NCI-H146 treated with DMSO at 0.1 percent for 48 hours (cell line): Measurements from ENCODE around the gene DNAH9.
"Not testable (repeated sequence)": the region's sequence is repeated elsewhere in the genome, so short reads cannot be mapped to it uniquely, and the experiment has no call there.

ENCODE experiments used
- DNase-seq: peaks from one replicate; lab custom pipeline; 2025; ENCODE audit not compliant: unreplicated experiment; lab: John Stamatoyannopoulos, UW

DNAH9 gene

GRCh38 chr17:11969565-11969964 is 371.3 kb downstream of the DNAH9 start:
- no peak for DNase-seq

GRCh38 chr17:11972741-11973140 is 374.5 kb downstream of the DNAH9 start:
- DNase-seq, result not testable (repeated sequence)

- no peak for DNase-seq
These were observed 381.5 kb downstream of the DNAH9 start for GRCh38 chr17:11979795-11980194.

GRCh38 chr17:11980813-11981212 is 382.5 kb downstream of the DNAH9 start:
- no peak for DNase-seq

- no peak for DNase-seq
These were observed 383.6 kb downstream of the DNAH9 start for GRCh38 chr17:11981862-11982261.

- no peak for DNase-seq
These were observed 388.1 kb downstream of the DNAH9 start for GRCh38 chr17:11986179-11986941.

GRCh38 chr17:11986942-11987329 is 388.7 kb downstream of the DNAH9 start:
- DNase-seq, result no peak

- no peak for DNase-seq
These were observed 392.2 kb downstream of the DNAH9 start for GRCh38 chr17:11990363-11990983.

- no peak for DNase-seq
These were observed 393.2 kb downstream of the DNAH9 start for GRCh38 chr17:11991461-11991860.

GRCh38 chr17:11996722-11997146 is 398.5 kb downstream of the DNAH9 start:
- peak; percentile 21 for DNase-seq

GRCh38 chr17:11997147-11997971 is 399.1 kb downstream of the DNAH9 start, which contains the start of gene ZNF18:
ZNF18 (minus strand) TSS chr17:11997475; CDS start chr17:11992829, 4,646 bp downstream.
- DNase-seq, result peak; percentile 84

- no peak for DNase-seq
These were observed 399.6 kb downstream of the DNAH9 start for GRCh38 chr17:11997972-11998233.

- DNase-seq, result no peak
These were observed 401.4 kb downstream of the DNAH9 start for GRCh38 chr17:11999696-12000095.

- DNase-seq, result no peak
These were observed 409.2 kb downstream of the DNAH9 start for GRCh38 chr17:12007466-12007865.
